ENCODE results near the gene SPR.

The SPR gene

GRCh38 chr2:72916743-72917137 is 29.5 kb downstream of the SPR start:
- no peak for DNase-seq

- no peak for DNase-seq
Measured at GRCh38 chr2:72917138-72917876, 30.1 kb downstream of the SPR start, which contains the start of gene EMX1. Gene EMX1, plus strand, starts transcription at chr2:72917519. Its CDS starts 334 bp downstream, at chr2:72917853.

GRCh38 chr2:72917877-72918553 is 30.8 kb downstream of the SPR start:
- no peak for DNase-seq

- no peak for DNase-seq
Measured at GRCh38 chr2:72919414-72920317, 32.5 kb downstream of the SPR start.

GRCh38 chr2:72920318-72921087 is 33.3 kb downstream of the SPR start:
- DNase-seq, result no peak

GRCh38 chr2:72921088-72921851 is 34.1 kb downstream of the SPR start:
- no peak for DNase-seq

GRCh38 chr2:72921853-72922252 is 34.6 kb downstream of the SPR start:
- DNase-seq, result no peak

- no peak for DNase-seq
Measured at GRCh38 chr2:72923833-72924352, 36.7 kb downstream of the SPR start.

- DNase-seq, result no peak
Measured at GRCh38 chr2:72924353-72925240, 37.4 kb downstream of the SPR start.

- no peak for DNase-seq
Measured at GRCh38 chr2:72925328-72925943, 38.2 kb downstream of the SPR start.

GRCh38 chr2:72926368-72926767 is 39.2 kb downstream of the SPR start:
- no peak for DNase-seq

- DNase-seq, result no peak
Measured at GRCh38 chr2:72926811-72927465, 39.7 kb downstream of the SPR start.

- no peak for DNase-seq
Measured at GRCh38 chr2:72927619-72928550, 40.7 kb downstream of the SPR start.

- DNase-seq, result no peak
Measured at GRCh38 chr2:72929010-72929409, 41.8 kb downstream of the SPR start.

- no peak for DNase-seq
Measured at GRCh38 chr2:72931280-72931910, 44.2 kb downstream of the SPR start.

GRCh38 chr2:72932045-72932740 is 45.0 kb downstream of the SPR start:
- DNase-seq, result no peak

GRCh38 chr2:72932805-72933204 is 45.6 kb downstream of the SPR start:
- DNase-seq, result no peak
